Measurements from ENCODE around the gene SKA2.
A peak's percentile ranks its signal among the peaks of the same experiment; 100 is the strongest.

SKA2 gene

DNA sequence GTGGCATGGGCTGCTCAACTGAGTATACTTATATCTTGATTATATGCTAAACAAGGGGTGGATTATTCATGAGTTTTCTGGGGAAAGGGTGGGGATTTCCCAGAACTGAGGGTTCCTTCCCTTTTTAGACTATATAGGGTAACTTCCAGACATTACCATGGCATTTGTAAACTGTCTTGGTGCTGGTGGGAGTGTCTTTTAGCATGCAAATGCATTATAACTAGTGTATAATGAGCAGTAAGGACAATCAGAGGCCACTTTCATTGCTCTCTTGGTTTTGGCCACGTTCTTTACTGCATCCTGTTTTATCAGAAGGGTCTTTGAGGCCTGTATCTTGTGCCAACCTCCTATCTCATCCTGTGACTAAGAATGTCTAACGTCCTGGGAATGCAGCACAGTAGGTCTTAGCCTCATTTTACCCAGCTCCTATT, 12.6 kb upstream of the SKA2 start:
- DNase-seq (ENCODE audit: low spot score) = no peak
- Mint-ChIP-seq H3K9me3 (no peaks in the 10 kb centered on the region), H3K27ac (no peak overlapping the region), H3K27me3 (ENCODE audit: low read depth) (no peaks in the 10 kb centered on the region), H3K4me1 (ENCODE audit: low read depth) (peaks cover 13% of the 10 kb centered on the region), H3K4me3 (no peak overlapping the region), H3K36me3 (ENCODE audit: low read depth) (peaks cover 13% of the 10 kb centered on the region)

DNA sequence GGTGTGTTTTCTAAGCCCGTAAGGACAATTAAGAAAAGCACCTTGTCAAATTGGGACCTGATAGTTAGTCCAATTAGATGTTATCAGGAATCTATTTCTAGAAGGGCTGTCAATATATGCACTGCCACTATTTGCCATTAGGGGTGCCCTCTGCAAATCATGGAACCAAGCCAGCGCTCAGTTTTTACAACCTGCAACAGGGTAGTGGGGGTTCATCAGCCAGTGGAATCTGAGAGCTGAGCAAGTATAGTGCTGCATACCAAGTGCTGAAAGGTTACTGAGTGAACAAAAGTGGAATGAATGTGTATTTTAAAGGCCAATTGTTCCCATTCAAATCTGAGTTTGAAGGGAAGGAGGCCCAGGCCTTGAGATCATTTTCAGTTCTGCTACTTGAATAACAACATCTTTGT, 11.0 kb upstream of the SKA2 start:
- H3K4me3 Mint-ChIP-seq = no peak overlapping the region
- peak overlapping the region; percentile 84 for H3K27ac Mint-ChIP-seq
- H3K27me3 Mint-ChIP-seq (ENCODE audit: low read depth) = no peaks in the 10 kb centered on the region
- H3K36me3 Mint-ChIP-seq (ENCODE audit: low read depth) = peaks cover 14% of the 10 kb centered on the region
- no peaks in the 10 kb centered on the region for H3K9me3 Mint-ChIP-seq
- peak; percentile 14 for DNase-seq (ENCODE audit: low spot score)
- peaks cover 20% of the 10 kb centered on the region for H3K4me1 Mint-ChIP-seq (ENCODE audit: low read depth)

DNA sequence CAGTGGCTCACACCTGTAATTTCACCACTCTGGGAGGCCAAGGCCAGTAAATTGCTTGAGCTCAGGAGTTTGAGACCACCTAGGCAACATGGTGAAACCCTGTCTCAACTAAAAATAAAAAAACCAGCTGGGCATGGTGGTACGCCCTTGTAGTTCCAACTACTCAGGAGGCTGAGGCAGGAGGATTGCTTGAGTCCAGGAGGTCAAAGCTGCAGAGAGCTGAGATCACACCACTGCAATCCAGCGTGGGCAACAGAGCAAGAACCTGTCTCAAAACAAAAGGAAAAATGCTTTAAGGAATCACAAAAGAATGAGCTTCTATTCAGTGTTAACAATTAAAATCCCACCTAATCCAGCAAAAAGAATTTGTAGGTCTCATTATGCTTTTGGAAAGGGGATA, 6.5 kb upstream of the SKA2 start:
- peaks cover 15% of the 10 kb centered on the region for H3K36me3 Mint-ChIP-seq (ENCODE audit: low read depth)
- peaks cover 42% of the 10 kb centered on the region for H3K4me1 Mint-ChIP-seq (ENCODE audit: low read depth)
- H3K4me3 Mint-ChIP-seq = no peak overlapping the region
- no peaks in the 10 kb centered on the region for H3K9me3 Mint-ChIP-seq
- no peak for DNase-seq (ENCODE audit: low spot score)
- H3K27ac Mint-ChIP-seq = peak overlapping the region; percentile 62
- H3K27me3 Mint-ChIP-seq (ENCODE audit: low read depth) = no peaks in the 10 kb centered on the region

DNA sequence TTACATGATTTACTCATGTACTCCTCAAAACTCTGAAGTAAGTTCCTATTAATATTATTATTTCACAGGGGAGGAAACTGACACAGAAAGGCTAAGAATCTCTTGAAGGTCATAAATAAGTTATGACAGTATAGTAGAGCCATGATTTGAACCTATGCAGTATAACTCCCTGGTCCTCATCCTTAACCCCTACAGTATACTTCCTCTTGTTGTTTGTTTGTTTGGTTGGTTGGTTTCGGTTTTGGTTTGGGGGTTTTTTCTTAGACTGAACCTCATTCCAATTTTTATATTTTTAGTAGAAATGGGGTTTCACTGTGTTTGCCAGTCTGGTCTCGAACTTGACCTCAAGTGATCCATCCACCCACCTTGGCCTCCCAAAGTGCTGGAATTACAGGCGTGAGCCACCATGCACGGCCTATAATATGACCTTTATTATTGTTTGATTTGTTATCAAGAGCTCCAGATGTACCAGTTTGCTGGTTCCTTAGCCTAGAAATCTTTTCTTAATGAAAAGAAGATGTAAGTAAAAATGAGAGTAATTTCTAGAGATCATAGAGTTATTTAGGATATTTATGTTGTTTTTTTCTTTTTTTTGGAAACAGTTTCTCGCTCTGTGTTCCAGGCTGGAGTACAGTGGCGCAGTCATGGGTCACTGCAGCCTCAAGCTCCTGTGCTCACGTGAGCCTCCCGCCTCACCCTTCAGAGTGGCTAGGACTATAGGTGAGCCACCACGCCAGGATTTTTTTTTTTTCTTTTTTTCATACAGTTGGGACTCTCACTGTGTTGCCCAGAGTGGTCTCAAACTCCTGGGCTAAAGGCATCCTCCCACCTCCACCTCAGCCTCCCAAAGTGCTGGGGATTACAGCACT, 5.4 kb upstream of the SKA2 start:
- Mint-ChIP-seq H3K4me1 (ENCODE audit: low read depth) (peaks cover 38% of the 10 kb centered on the region), H3K36me3 (ENCODE audit: low read depth) (peaks cover 15% of the 10 kb centered on the region), H3K9me3 (no peaks in the 10 kb centered on the region), H3K4me3 (peak overlapping the region; percentile 52), H3K27me3 (ENCODE audit: low read depth) (no peaks in the 10 kb centered on the region), H3K27ac (peak overlapping the region; percentile 70)
- DNase-seq (ENCODE audit: low spot score) = no peak

DNA sequence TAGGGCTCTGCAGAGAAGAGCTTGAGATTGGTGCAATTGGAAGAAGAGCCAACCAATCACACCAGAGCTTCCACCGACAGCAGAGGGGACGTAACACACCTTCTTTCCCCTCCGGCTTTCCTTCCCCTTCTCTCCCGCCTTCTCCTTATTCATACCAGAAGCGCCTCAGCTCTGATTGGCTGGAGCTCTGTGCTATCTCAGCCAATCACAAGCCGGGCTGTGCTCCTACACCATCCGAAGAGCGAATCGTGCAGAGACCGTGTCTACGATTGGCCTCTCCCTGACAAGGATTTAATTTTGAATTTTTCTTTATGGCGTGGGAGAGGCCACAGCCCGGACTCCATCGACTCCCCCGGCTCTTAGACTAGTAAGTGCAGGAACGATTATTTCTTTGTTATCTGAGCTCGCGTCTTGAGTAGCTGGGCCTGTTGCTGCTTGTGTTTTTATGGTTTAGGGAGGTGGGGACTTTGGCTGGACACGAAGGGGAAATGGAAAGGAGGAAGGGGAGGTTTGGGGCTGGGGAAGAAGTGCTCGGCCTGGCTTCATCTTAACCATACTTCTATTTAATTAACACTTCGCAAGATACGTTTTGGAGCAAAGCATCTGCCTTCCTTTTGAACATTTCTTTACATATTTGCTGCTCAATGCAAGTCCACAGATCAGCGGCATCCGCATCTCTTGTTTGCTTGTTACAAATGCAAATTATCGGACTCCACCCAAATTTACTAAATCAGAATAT, 622 bp upstream of the SKA2 start, which contains the start of gene PRR11:
Gene PRR11, plus strand, starts transcription at position 308 of the 739 bp plus-strand sequence. CDS start 14,007 bp downstream, outside the sequence.
- no peak within 1 kb of the TSS for H3K4me3 Mint-ChIP-seq
- no peaks in the 10 kb centered on the region for H3K9me3 Mint-ChIP-seq
- DNase-seq (ENCODE audit: low spot score) = peak; percentile 95
- H3K4me1 Mint-ChIP-seq (ENCODE audit: low read depth) = peaks cover 48% of the 10 kb centered on the region
- no peaks in the 10 kb centered on the region for H3K27me3 Mint-ChIP-seq (ENCODE audit: low read depth)
- peaks cover 27% of the 10 kb centered on the region for H3K36me3 Mint-ChIP-seq (ENCODE audit: low read depth)
- no peak within 1 kb of the TSS for H3K27ac Mint-ChIP-seq

DNA sequence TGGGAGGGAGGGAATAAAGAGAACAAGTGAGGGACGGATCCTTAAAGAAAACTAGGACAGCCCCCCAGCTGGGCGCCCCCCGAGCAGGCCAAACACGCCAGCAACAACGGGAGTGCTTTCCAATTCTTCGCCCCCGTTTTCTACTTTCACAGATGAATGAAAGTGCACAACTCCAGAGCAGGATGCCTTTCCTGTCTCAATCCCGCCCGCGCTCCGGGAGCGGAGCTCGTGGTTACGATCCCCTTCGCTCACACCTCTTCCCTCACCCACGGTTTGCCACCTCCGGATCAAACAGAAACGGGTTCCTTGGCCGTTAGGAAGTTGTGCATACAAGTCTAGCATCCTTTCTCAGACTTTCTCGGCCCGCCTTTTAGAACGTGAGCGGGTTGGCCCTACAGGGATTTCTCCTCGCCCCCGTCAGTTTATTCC, 680 bp downstream of the SKA2 start:
- Mint-ChIP-seq H3K9me3 (no peaks in the 10 kb centered on the region), H3K4me1 (ENCODE audit: low read depth) (peaks cover 50% of the 10 kb centered on the region), H3K27me3 (ENCODE audit: low read depth) (no peaks in the 10 kb centered on the region), H3K36me3 (ENCODE audit: low read depth) (peaks cover 32% of the 10 kb centered on the region), H3K27ac (no peak overlapping the region), H3K4me3 (no peak overlapping the region)
- peak; percentile 52 for DNase-seq (ENCODE audit: low spot score)

DNA sequence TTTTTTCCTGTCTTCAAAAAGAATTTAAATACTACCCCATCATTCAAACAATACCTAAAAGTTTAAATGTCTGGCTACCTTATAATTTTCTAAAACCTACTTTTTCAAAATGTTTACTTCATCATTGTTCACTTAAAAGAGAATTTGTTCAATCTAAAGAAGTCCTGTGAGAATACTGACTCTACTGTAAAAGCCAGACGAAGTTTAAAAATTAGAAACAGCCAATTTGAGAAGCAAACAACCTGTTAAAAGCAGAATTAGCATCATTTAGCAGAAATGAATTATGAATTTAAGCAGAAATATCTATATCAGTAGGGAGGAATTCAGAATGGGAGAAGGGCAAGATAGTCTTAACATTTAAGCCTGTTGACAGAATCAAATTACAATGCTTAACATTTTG, 2.1 kb downstream of the SKA2 start:
- peaks cover 41% of the 10 kb centered on the region for H3K4me1 Mint-ChIP-seq (ENCODE audit: low read depth)
- H3K4me3 Mint-ChIP-seq = no peak overlapping the region
- H3K9me3 Mint-ChIP-seq = no peaks in the 10 kb centered on the region
- peaks cover 31% of the 10 kb centered on the region for H3K36me3 Mint-ChIP-seq (ENCODE audit: low read depth)
- no peaks in the 10 kb centered on the region for H3K27me3 Mint-ChIP-seq (ENCODE audit: low read depth)
- no peak for DNase-seq (ENCODE audit: low spot score)
- H3K27ac Mint-ChIP-seq = peak overlapping the region; percentile 66

DNA sequence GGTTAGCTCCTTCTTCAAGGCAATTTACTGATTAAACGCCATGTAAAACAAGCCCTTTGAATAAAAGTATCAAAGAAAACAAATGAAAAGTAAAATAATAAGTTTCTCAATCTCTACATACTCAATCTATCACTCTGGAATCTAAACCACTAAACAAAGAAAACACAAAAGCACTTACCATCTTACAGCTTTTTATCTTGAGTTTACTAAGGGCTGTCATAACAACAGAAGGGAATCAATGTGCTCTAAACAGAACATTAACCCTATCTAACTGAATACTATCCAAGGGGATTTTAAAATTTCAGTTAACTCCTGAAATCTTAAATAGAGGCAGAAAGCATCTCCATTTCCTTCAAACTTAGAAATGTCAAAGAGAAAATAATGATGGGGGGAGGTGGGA, 3.4 kb downstream of the SKA2 start:
- peak overlapping the region; percentile 27 for H3K27ac Mint-ChIP-seq
- DNase-seq (ENCODE audit: low spot score) = no peak
- H3K36me3 Mint-ChIP-seq (ENCODE audit: low read depth) = peaks cover 32% of the 10 kb centered on the region
- H3K9me3 Mint-ChIP-seq = no peaks in the 10 kb centered on the region
- no peaks in the 10 kb centered on the region for H3K27me3 Mint-ChIP-seq (ENCODE audit: low read depth)
- peaks cover 37% of the 10 kb centered on the region for H3K4me1 Mint-ChIP-seq (ENCODE audit: low read depth)
- H3K4me3 Mint-ChIP-seq = peak overlapping the region; percentile 55

DNA sequence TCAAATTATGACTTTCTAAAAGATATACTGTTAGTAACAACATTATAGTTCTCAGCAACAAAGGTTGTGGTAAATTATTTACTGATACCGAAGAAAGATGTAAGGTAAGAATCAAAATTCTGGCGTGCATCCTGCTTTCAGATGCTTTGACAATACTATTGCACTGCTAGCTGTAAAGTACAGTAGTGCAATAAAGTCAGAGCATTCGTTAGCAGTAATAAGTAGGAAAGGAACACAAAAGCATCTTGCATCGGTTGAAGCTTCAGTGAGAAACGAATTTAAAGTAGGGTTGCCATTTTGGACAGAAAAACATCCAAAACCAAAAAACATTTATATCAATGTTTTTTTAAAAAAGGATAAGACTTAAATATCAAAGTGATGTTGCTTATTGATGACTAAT, 4.0 kb downstream of the SKA2 start:
- no peaks in the 10 kb centered on the region for H3K27me3 Mint-ChIP-seq (ENCODE audit: low read depth)
- peaks cover 33% of the 10 kb centered on the region for H3K36me3 Mint-ChIP-seq (ENCODE audit: low read depth)
- peak overlapping the region; percentile 55 for H3K4me3 Mint-ChIP-seq
- DNase-seq (ENCODE audit: low spot score) = no peak
- H3K27ac Mint-ChIP-seq = no peak overlapping the region
- H3K4me1 Mint-ChIP-seq (ENCODE audit: low read depth) = peaks cover 38% of the 10 kb centered on the region
- no peaks in the 10 kb centered on the region for H3K9me3 Mint-ChIP-seq

DNA sequence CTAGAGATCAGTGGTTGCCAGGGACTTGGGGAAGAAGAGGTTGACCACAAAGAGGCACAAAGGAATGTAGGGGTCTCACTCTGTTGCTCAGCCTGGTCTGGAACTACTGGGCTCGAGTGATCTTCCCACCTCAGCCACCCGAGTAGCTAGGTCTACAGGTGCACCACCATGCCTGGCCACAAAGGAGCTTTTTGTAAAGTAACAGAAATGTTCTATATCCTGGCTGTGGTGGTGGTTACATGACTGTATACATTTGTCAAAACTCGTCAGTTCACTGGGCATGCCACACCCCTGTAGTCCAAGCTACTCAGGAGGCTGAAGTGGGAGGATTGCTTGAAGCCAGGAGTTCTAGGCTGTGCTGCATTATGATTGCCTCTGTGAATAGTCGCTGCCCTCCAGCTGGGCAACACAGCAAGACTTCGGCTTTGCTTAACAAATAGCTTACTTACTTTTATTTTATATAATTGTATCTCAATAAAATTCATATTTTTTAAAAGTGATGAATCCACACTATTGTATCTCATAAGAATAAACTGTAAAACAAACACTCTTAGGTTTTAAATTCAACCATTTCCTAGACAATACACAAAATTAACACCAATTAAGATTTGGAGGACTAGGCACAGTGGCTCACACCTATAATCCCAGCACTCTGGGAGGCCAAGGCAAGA, 5.0 kb downstream of the SKA2 start:
- no peak for DNase-seq (ENCODE audit: low spot score)
- Mint-ChIP-seq H3K27ac (peak overlapping the region; percentile 54), H3K4me3 (peak overlapping the region; percentile 5), H3K36me3 (ENCODE audit: low read depth) (peaks cover 40% of the 10 kb centered on the region), H3K4me1 (ENCODE audit: low read depth) (peaks cover 42% of the 10 kb centered on the region), H3K9me3 (no peaks in the 10 kb centered on the region), H3K27me3 (ENCODE audit: low read depth) (no peaks in the 10 kb centered on the region)

DNA sequence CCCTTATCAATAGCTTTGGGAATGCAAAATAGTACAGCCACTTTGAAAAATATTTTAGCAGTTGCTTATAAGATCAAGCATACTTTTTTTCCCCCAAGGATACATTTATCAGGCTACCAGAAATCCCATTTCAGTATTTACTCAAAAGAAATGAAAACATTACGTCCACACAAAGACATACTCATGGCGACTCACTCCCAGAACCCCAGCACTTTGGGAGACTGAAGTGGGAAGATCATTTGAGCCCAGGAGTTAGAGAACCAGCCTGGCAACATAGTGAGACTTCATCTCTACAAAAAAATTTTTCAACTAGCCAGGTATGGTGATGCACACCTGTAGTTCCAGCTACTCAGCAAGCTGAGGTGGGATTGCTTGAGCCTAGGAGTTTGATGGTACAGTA, 5.9 kb downstream of the SKA2 start:
- no peaks in the 10 kb centered on the region for H3K27me3 Mint-ChIP-seq (ENCODE audit: low read depth)
- H3K4me1 Mint-ChIP-seq (ENCODE audit: low read depth) = peaks cover 44% of the 10 kb centered on the region
- no peaks in the 10 kb centered on the region for H3K9me3 Mint-ChIP-seq
- no peak overlapping the region for H3K4me3 Mint-ChIP-seq
- no peak overlapping the region for H3K27ac Mint-ChIP-seq
- H3K36me3 Mint-ChIP-seq (ENCODE audit: low read depth) = peaks cover 42% of the 10 kb centered on the region
- no peak for DNase-seq (ENCODE audit: low spot score)

DNA sequence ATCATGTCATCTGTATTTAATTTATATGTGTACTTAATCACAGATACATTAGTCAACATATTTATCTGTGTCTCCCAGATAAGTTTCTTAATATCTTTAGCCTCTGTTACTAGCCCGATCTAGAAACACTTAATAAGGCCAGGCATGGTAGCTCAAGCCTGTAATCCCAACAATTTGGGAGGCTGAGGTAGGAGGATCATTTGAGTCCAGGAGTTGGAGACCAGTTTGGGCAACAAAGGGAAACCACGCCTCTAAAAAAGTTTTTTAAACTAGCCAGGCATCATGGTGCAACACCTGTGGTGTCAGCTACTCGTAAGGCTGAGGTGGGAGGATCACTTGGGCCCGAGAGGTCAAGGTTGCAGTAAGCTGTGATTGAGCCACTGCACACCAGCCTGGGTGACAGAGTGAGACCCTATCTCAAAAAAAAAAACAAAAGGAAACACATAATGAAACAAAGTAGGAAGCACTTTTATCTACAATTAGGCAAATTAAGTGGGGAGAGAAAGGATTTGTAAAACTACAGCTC, 9.4 kb downstream of the SKA2 start:
- no peak overlapping the region for H3K27ac Mint-ChIP-seq
- no peak for DNase-seq (ENCODE audit: low spot score)
- no peaks in the 10 kb centered on the region for H3K9me3 Mint-ChIP-seq
- H3K27me3 Mint-ChIP-seq (ENCODE audit: low read depth) = no peaks in the 10 kb centered on the region
- no peak overlapping the region for H3K4me3 Mint-ChIP-seq
- H3K36me3 Mint-ChIP-seq (ENCODE audit: low read depth) = peaks cover 31% of the 10 kb centered on the region
- H3K4me1 Mint-ChIP-seq (ENCODE audit: low read depth) = peaks cover 24% of the 10 kb centered on the region

DNA sequence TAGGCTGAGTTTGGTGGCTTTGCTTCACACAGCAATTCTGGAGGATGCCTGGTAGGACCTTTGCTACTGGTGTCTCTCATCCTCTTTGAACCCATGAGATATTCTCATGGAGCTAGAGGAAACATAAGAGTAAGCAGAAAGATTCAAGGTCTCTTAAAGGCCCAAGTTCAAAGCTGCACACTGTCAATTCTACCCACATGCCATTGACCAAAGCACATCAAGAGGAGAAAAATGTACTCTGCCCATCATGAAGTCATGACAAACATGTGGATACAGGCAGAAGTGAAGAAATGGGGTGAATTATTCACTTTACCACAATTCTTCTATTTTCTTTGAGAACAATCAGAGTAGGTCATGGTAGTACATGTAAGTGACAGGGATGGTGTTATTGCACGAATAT, 13.1 kb downstream of the SKA2 start:
- no peaks in the 10 kb centered on the region for H3K9me3 Mint-ChIP-seq
- peaks cover 14% of the 10 kb centered on the region for H3K4me1 Mint-ChIP-seq (ENCODE audit: low read depth)
- no peak for DNase-seq (ENCODE audit: low spot score)
- no peaks in the 10 kb centered on the region for H3K27me3 Mint-ChIP-seq (ENCODE audit: low read depth)
- H3K36me3 Mint-ChIP-seq (ENCODE audit: low read depth) = peaks cover 29% of the 10 kb centered on the region
- no peak overlapping the region for H3K4me3 Mint-ChIP-seq
- H3K27ac Mint-ChIP-seq = no peak overlapping the region
